Coronary artery (tissue), 2 donors: ENCODE data around the gene KLK2.

ENCODE experiments used
- DNase-seq: peaks from one replicate; pipeline ENCODE4 v3.0.0-alpha.2; 2017; ENCODE audit warnings: low spot score
- H3K27ac ChIP-seq, 2 donors: fragments of 200-600 bp; sonication (generic); one replicate each; pipeline ENCODE4 v1.5.1; 2016 to 2019
- H3K4me3 ChIP-seq: fragments of 200-600 bp; sonication (generic); 2 replicates; pipeline ENCODE4 v1.5.1; 2016; ENCODE audit warnings: mild to moderate bottlenecking, moderate library complexity
- CTCF ChIP-seq: fragments of 200-600 bp; sonication (generic); IDR thresholded peaks from one replicate; pipeline ENCODE4 v1.5.1; 2019; ENCODE audit warnings: antibody characterized with exemption

KLK2 gene

GRCh38 chr19:50833117-50833801, 40.0 kb upstream of the KLK2 start, which contains the start of gene KLK15:
KLK15 (minus strand) TSS chr19:50833574; CDS start chr19:50831492, 2,082 bp downstream.
- TF ChIP-seq CTCF: no peak
- DNase-seq: no peak
- no peak within 1 kb of the TSS for H3K4me3 ChIP-seq
- H3K27ac ChIP-seq: no peak within 1 kb of the TSS

- no peak overlapping the region for H3K4me3 ChIP-seq
- DNase-seq: no peak
Observed at GRCh38 chr19:50833802-50834167, 39.5 kb upstream of the KLK2 start.

GRCh38 chr19:50835103-50835784, 38.0 kb upstream of the KLK2 start:
- Histone ChIP-seq H3K4me3 (peak overlapping the region; percentile 75), H3K27ac (no peak overlapping the region)
- no peak for DNase-seq
- no peak for TF ChIP-seq CTCF

More at GRCh38 chr19:50833802-50834167, 39.5 kb upstream of the KLK2 start:
- TF ChIP-seq CTCF: no peak
- H3K27ac ChIP-seq: no peak overlapping the region

GRCh38 chr19:50835785-50836542, 37.3 kb upstream of the KLK2 start:
- Histone ChIP-seq H3K27ac (no peak overlapping the region), H3K4me3 (peak overlapping the region; percentile 75)
- no peak for TF ChIP-seq CTCF
- no peak for DNase-seq

- no peak overlapping the region for H3K27ac ChIP-seq
- no peak overlapping the region for H3K4me3 ChIP-seq
- TF ChIP-seq CTCF: no peak
- DNase-seq: no peak
Observed at GRCh38 chr19:50836543-50837195, 36.6 kb upstream of the KLK2 start.

- no peak overlapping the region for H3K27ac ChIP-seq
- no peak for DNase-seq
- no peak for TF ChIP-seq CTCF
- H3K4me3 ChIP-seq: no peak overlapping the region
Observed at GRCh38 chr19:50837300-50837699, 35.9 kb upstream of the KLK2 start.
